ENCODE data around the gene ARFIP2. TPM values are rescaled to one million over a fixed set of nuclear protein-coding genes. Genes with fewer than 3 reads are reported as not detected.

Gene ARFIP2
- polyA plus RNA-seq, 1 experiment = 79.1 TPM

DNA sequence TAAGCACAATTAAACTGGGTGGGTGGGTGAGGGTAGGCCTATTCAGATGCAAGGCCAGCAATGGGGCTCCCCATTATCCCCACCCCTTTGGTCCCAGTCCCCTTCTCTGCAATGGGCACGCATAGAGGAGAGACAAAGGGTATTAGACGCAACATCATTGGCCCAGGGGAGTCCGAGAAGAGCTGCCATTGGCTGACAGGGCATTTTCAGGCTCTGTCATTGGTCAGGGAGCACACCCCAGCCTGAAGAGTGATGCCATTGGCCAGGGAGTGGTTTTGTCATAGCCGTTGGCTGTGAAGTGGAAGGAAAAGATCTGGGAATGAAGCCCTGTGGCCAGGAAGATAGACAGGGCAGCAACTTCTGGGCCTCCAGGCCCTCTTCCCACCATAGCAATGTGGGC, 4.6 kb downstream of the ARFIP2 start:
- no peaks in the 10 kb centered on the region; the same call in 1 of the 2 replicates for H3K9me3 ChIP-seq (ENCODE audit: control insufficient read depth, insufficient read depth, low read length)
- no peaks in the 10 kb centered on the region for H3K27me3 ChIP-seq (ENCODE audit: control insufficient read depth, insufficient read depth, low read length)
- no peak overlapping the region for H3K4me3 ChIP-seq (ENCODE audit: low read depth, low read length)
- no peak for DNase-seq (ENCODE audit: low read depth, low spot score)
- ChIA-PET CTCF (interaction anchor here (0.9 to 5.0 kb wide), 5 partner anchors 32 to 207 kb away, joined by 3 to 44 read pairs (median 5); partner anchors contain the start of gene MRPL17), POLR2A (interaction anchor here (1.4 kb wide), 1 partner anchor 157 kb away, joined by 3 read pairs; no protein-coding TSS in a partner anchor)
- no peak overlapping the region for H3K27ac ChIP-seq (ENCODE audit: low read depth, low read length)
- TF ChIP-seq, protein P1, sequence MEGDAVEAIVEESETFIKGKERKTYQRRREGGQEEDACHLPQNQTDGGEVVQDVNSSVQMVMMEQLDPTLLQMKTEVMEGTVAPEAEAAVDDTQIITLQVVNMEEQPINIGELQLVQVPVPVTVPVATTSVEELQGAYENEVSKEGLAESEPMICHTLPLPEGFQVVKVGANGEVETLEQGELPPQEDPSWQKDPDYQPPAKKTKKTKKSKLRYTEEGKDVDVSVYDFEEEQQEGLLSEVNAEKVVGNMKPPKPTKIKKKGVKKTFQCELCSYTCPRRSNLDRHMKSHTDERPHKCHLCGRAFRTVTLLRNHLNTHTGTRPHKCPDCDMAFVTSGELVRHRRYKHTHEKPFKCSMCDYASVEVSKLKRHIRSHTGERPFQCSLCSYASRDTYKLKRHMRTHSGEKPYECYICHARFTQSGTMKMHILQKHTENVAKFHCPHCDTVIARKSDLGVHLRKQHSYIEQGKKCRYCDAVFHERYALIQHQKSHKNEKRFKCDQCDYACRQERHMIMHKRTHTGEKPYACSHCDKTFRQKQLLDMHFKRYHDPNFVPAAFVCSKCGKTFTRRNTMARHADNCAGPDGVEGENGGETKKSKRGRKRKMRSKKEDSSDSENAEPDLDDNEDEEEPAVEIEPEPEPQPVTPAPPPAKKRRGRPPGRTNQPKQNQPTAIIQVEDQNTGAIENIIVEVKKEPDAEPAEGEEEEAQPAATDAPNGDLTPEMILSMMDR (IDR thresholded peaks at IDR 0.05; ENCODE audit: low read depth, low read length) = no peak

DNA sequence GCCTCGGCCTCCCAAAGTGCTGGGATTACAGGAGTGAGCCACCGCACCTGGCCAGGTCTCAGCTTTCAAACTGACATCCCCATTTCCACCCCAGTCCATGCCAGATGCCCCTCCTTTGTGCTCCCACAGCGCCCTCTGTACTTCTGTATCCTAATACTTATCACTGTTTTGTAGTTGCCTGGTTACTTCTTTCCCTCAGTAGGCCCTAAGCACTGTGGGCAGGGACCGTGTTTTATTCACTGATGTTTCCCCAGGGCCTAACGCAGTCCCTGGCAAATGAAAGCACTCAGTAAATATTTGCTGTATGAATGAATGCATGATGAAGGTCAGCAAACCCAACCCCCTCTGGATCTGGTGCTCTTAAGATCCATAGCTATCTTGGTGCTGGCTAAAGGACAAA, 5.2 kb downstream of the ARFIP2 start:
- TF ChIP-seq, protein P1 (IDR thresholded peaks at IDR 0.05; ENCODE audit: low read depth, low read length) = no peak
- H3K4me3 ChIP-seq (ENCODE audit: low read depth, low read length) = no peak overlapping the region
- H3K27ac ChIP-seq (ENCODE audit: low read depth, low read length) = peak overlapping the region; percentile 21
- ChIA-PET POLR2A (interaction anchor here (1.4 kb wide), 1 partner anchor 156 kb away, joined by 3 read pairs; no protein-coding TSS in a partner anchor), CTCF (interaction anchor here (0.9 to 5.0 kb wide), 4 partner anchors 31 to 207 kb away, joined by 3 to 44 read pairs (median 5); partner anchors contain the start of gene MRPL17)
- H3K9me3 ChIP-seq (ENCODE audit: control insufficient read depth, insufficient read depth, low read length) = no peaks in the 10 kb centered on the region; the same call in 1 of the 2 replicates
- H3K27me3 ChIP-seq (ENCODE audit: control insufficient read depth, insufficient read depth, low read length) = no peaks in the 10 kb centered on the region
- no peak for DNase-seq (ENCODE audit: low read depth, low spot score)

DNA sequence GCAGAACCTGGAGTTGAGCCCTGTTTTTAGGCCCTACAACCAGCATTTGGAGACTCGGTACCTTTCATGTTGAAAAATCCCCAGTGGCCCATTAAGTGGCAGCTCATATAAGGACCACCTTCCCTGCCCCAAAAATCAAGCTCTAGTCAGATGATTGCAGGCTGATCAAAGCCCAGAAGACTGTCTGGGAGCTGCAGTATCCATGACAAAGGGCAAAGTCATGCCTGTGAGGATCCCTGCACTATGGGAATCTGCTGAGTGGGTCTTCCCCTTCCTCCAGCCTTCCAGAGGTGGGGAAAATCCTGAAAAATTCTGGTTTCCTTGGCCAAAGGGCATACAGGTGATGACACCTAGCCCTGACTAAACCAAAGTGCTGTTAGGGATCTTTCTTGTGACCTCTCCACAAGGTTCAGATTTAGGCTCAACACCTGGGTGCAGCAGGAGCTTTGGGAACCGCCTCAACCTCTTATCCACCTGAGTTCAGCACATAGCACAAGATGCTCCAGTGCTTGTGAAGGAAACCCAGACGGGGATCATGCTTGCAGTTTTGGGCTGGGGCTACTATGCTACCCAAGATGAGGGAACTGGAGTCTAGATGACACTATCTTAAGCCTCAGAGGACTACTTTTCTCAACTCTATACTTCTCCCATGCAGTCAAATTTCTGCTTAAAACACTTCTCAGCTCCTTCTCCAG, 6.2 kb downstream of the ARFIP2 start:
- Histone ChIP-seq H3K27ac (ENCODE audit: low read depth, low read length) (peak overlapping the region; percentile 59), H3K27me3 (ENCODE audit: control insufficient read depth, insufficient read depth, low read length) (no peaks in the 10 kb centered on the region), H3K4me3 (ENCODE audit: low read depth, low read length) (no peak overlapping the region), H3K9me3 (ENCODE audit: control insufficient read depth, insufficient read depth, low read length) (no peaks in the 10 kb centered on the region; the same call in 1 of the 2 replicates)
- DNase-seq (ENCODE audit: low read depth, low spot score) = no peak
- TF ChIP-seq, protein P1 (IDR thresholded peaks at IDR 0.05; ENCODE audit: low read depth, low read length) = no peak
- ChIA-PET CTCF (interaction anchor here (0.8 to 5.0 kb wide), 2 partner anchors 86 to 97 kb away, joined by 3 to 44 read pairs; no protein-coding TSS in a partner anchor), POLR2A (interaction anchor here (1.4 to 2.3 kb wide), 3 partner anchors 56 to 156 kb away, joined by 3 to 9 read pairs (median 3); partner anchors contain the start of gene APBB1)

DNA sequence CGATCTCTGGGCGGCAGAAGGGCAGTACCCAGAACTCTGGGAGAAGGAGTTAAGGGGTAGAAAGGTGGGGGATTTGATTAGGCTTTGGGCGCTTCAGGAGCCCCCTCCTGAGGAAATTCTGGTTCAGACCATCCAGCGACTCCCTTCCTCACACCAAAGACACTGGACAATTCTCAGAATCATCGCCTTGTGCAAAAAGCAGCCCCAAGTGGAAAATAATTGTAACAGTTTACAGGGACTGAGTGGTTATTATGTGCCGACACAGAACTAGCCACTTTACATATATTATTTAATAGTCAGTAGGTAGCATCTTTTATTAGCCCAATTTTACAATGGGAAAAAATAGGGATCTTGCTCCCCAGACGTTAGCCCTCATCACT, 6.7 kb downstream of the ARFIP2 start:
- Histone ChIP-seq H3K27ac (ENCODE audit: low read depth, low read length) (peak overlapping the region; percentile 94), H3K4me3 (ENCODE audit: low read depth, low read length) (peak overlapping the region; percentile 66), H3K27me3 (ENCODE audit: control insufficient read depth, insufficient read depth, low read length) (no peaks in the 10 kb centered on the region), H3K9me3 (ENCODE audit: control insufficient read depth, insufficient read depth, low read length) (no peaks in the 10 kb centered on the region; the same call in 1 of the 2 replicates)
- ChIA-PET CTCF (interaction anchor here (0.8 to 5.0 kb wide), 4 partner anchors 31 to 1557 kb away, joined by 3 to 44 read pairs (median 6); no protein-coding TSS in a partner anchor), POLR2A (interaction anchor here (1.7 to 2.3 kb wide), 2 partner anchors 55 to 155 kb away, joined by 3 to 9 read pairs; partner anchors contain the start of gene APBB1)
- DNase-seq (ENCODE audit: low read depth, low spot score) = no peak
- TF ChIP-seq, protein P1 (IDR thresholded peaks at IDR 0.05; ENCODE audit: low read depth, low read length) = no peak

All from AG04450 (cell line).